Measurements from ENCODE around the gene PCSK4. TPM values are rescaled to one million over a fixed set of nuclear protein-coding genes. Genes with fewer than 3 reads are reported as not detected.
A peak's percentile ranks its signal among the peaks of the same experiment; 100 is the strongest.
"Not testable (repeated sequence)": the region's sequence is repeated elsewhere in the genome, so short reads cannot be mapped to it uniquely, and the experiment has no call there.

PCSK4 gene
- total and polyA plus RNA-seq, 2 of the 13 experiments (the other 11 are each of a cell fraction or from before 2014, with no cell fraction given), result 2.0 to 2.7 TPM

DNA sequence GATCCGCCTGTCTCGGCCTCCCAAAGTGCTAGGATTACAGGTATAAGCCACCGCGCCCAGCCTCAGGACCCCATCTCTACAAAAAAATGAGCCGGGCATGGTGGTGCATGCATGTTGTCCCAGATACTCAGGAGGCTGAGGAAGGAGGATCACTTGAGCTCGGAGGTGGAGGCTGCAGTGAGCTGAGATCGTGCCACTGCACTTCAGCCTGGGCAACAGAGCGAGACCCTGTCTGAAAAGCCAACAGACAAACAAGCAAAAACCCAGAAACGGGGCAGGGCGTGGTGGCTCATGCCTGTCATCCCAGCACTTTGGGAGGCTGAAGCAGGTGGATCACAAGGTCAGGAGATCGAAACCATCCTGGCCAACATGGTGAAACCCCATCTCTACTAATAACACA is 40.7 kb upstream of the PCSK4 start:
- CTCF ChIA-PET (ENCODE audit: low intra/inter-chr PET ratio, low total read pairs); H3K9ac ChIP-seq (ENCODE audit: insufficient read depth, low read depth, low read length); H3K4me3 ChIP-seq (replicated peaks in 1 of 3; ENCODE audit: insufficient read depth in 1 of 3, low read depth in 2 of 3, low read length in 3 of 3); DNase-seq (ENCODE audit: low spot score); in situ Hi-C loops (cut with HindIII; ENCODE audit: extremely low pct_ligation_motif_present, low pct_unique_long_range_greater_than_20kb); H2AFZ ChIP-seq (ENCODE audit: low read length); H3K79me2 ChIP-seq (ENCODE audit: insufficient read depth, low read length); H4K20me1 ChIP-seq (ENCODE audit: insufficient read depth, low read length); POLR2A ChIA-PET; H3K4me2 ChIP-seq (ENCODE audit: low read depth, low read length); H3K36me3 ChIP-seq (replicated peaks in 1 of 2; ENCODE audit: control insufficient read depth in 1 of 2, insufficient read depth in 2 of 2, low read length in 2 of 2); intact Hi-C loops (cut with micrococcal nuclease; ENCODE audit: unreplicated experiment); H3K27ac ChIP-seq (ENCODE audit: extremely low read length, insufficient read depth, low read length); H3K9me3 ChIP-seq (ENCODE audit: low read length); BruUV-seq (replicated peaks); FAIRE-seq; ATAC-seq; H3K4me1 ChIP-seq (ENCODE audit: insufficient read depth, low read length): not testable (repeated sequence)
- 41% methylated on average over 11 of the region's 11 CpGs for WGBS (ENCODE audit: low lambda C conversion rate)
- TF ChIP-seq ZNF770 (CRISPR knock-in tag; IDR thresholded peaks at IDR 0.05) (peak; percentile 68), ZNF121 (CRISPR knock-in tag; IDR thresholded peaks at IDR 0.05) (0 out of 2 replicates have a peak, but pooled peaks have one; percentile 15), ZMYM3 (CRISPR knock-in tag; IDR thresholded peaks at IDR 0.05) (0 out of 2 replicates have a peak, but pooled peaks have one; percentile 10)
- peaks cover 9 to 28% of the 10 kb centered on the region in 2 experiments for H3K27me3 ChIP-seq (ENCODE audit: control insufficient read depth in 1 of 2, insufficient read depth in 2 of 2, low read length in 2 of 2)

DNA sequence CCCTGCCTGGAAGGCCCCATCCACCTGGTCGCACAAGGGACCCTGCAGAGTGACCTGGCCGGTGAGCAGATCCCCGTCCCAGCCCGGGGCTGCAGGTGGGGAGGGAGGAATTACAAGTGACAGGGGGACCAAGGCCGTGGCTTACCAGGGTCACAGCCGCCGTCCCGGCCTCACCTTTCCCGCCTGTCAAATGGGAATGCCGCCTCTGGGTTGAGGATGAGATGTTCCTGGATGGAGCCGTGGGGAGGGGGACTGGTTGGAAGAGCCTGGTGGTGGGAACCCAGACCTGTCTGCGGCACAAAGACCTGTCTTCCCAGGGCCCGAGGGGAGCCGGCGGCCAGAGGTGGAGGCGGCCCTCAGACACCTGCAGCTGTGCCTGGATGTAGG is 39.3 kb upstream of the PCSK4 start:
- no TSS peak for BruUV-seq (replicated peaks)
- H3K4me3 ChIP-seq (replicated peaks in 1 of 3; ENCODE audit: insufficient read depth in 1 of 3, low read depth in 2 of 3, low read length in 3 of 3), result no peak overlapping the region
- no peaks in the 10 kb centered on the region for H3K4me1 ChIP-seq (ENCODE audit: insufficient read depth, low read length)
- WGBS (ENCODE audit: low lambda C conversion rate), result 0% methylated on average over 4 of the region's 16 CpGs
- no peak for ATAC-seq
- no peak overlapping the region for H3K9ac ChIP-seq (ENCODE audit: insufficient read depth, low read depth, low read length)
- H3K79me2 ChIP-seq (ENCODE audit: insufficient read depth, low read length), result no peaks in the 10 kb centered on the region
- H2AFZ ChIP-seq (ENCODE audit: low read length), result no peak overlapping the region
- POLR2A ChIA-PET, result no interaction called here
- H4K20me1 ChIP-seq (ENCODE audit: insufficient read depth, low read length), result no peaks in the 10 kb centered on the region
- no peaks in the 10 kb centered on the region for H3K9me3 ChIP-seq (ENCODE audit: low read length)
- intact Hi-C loops (cut with micrococcal nuclease; ENCODE audit: unreplicated experiment) (no loop called here), in situ Hi-C loops (cut with HindIII; ENCODE audit: extremely low pct_ligation_motif_present, low pct_unique_long_range_greater_than_20kb) (no loop called here)
- no peak for DNase-seq (ENCODE audit: low spot score)
- CTCF ChIA-PET (ENCODE audit: low intra/inter-chr PET ratio, low total read pairs), result no interaction called here
- no peaks in the 10 kb centered on the region for H3K36me3 ChIP-seq (replicated peaks in 1 of 2; ENCODE audit: control insufficient read depth in 1 of 2, insufficient read depth in 2 of 2, low read length in 2 of 2)
- peaks cover 17 to 42% of the 10 kb centered on the region in 2 experiments for H3K27me3 ChIP-seq (ENCODE audit: control insufficient read depth in 1 of 2, insufficient read depth in 2 of 2, low read length in 2 of 2)
- H3K4me2 ChIP-seq (ENCODE audit: low read depth, low read length), result no peak overlapping the region
- no peak for FAIRE-seq
- no peak overlapping the region for H3K27ac ChIP-seq (ENCODE audit: extremely low read length, insufficient read depth, low read length)
- TF ChIP-seq ZNF629 (CRISPR knock-in tag; conservative IDR thresholded peaks at IDR 0.05) (peak; percentile 78), ARID5B (CRISPR knock-in tag; IDR thresholded peaks at IDR 0.05) (no peak)

Data from HepG2 (cell line).